Ishikawa (cell line): Measurements from ENCODE around the gene NCDN.

Experiments
- CEBPB ChIP-seq: IDR thresholded peaks from 2 replicates; pipeline ENCODE4 v1.6.1; 2012
- CREB1 ChIP-seq: IDR thresholded peaks from 2 replicates; pipeline ENCODE4 v1.6.1; 2012; ENCODE audit warnings: low read depth
- EGR1 ChIP-seq: IDR thresholded peaks from 2 replicates; pipeline ENCODE4 v1.6.1; 2012
- EP300 ChIP-seq: IDR thresholded peaks from 2 replicates; pipeline ENCODE4 v1.6.1; 2012; ENCODE audit warnings: borderline replicate concordance
- FOXM1 ChIP-seq: IDR thresholded peaks from 2 replicates; pipeline ENCODE4 v1.6.1; 2012; ENCODE audit warnings: low read depth, borderline replicate concordance
- MAX ChIP-seq: IDR thresholded peaks from 2 replicates; pipeline ENCODE4 v1.6.1; 2012
- NFIC ChIP-seq: IDR thresholded peaks from 2 replicates; pipeline ENCODE4 v1.6.1; 2012
- RAD21 ChIP-seq: IDR thresholded peaks from 2 replicates; pipeline ENCODE4 v1.6.1; 2012; ENCODE audit warnings: low read depth
- REST ChIP-seq: IDR thresholded peaks from 2 replicates; pipeline ENCODE4 v1.6.1; 2012; ENCODE audit warnings: low read depth, mild to moderate bottlenecking
- TAF1 ChIP-seq: IDR thresholded peaks from 2 replicates; pipeline ENCODE4 v1.6.1; 2012; ENCODE audit warnings: low read depth, mild to moderate bottlenecking
- TCF12 ChIP-seq: IDR thresholded peaks from 2 replicates; pipeline ENCODE4 v1.6.1; 2012; ENCODE audit warnings: low read depth
- TEAD4 ChIP-seq: IDR thresholded peaks from 2 replicates; pipeline ENCODE4 v1.6.1; 2012
- YY1 ChIP-seq: IDR thresholded peaks from 2 replicates; pipeline ENCODE4 v1.6.1; 2012; ENCODE audit warnings: low read depth
- ZBTB7A ChIP-seq: IDR thresholded peaks from 2 replicates; pipeline ENCODE4 v1.6.1; 2012; ENCODE audit warnings: low read depth
- TF ChIP-seq, protein P1 (sequence below): IDR thresholded peaks from 2 replicates; pipeline ENCODE4 v1.6.1; 2012

NCDN gene

GRCh38 chr1:35585281-35585680 lies 27.7 kb downstream of the NCDN start:
- TF ChIP-seq YY1, result no peak
- no peak for TF ChIP-seq TEAD4
- no peak for TF ChIP-seq TCF12
- TF ChIP-seq FOXM1, result no peak
- TF ChIP-seq EP300, result no peak
- no peak for TF ChIP-seq MAX
- TF ChIP-seq NFIC, result no peak
- TF ChIP-seq, protein P1, sequence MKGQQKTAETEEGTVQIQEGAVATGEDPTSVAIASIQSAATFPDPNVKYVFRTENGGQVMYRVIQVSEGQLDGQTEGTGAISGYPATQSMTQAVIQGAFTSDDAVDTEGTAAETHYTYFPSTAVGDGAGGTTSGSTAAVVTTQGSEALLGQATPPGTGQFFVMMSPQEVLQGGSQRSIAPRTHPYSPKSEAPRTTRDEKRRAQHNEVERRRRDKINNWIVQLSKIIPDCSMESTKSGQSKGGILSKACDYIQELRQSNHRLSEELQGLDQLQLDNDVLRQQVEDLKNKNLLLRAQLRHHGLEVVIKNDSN, result no peak
- no peak for TF ChIP-seq CEBPB
- TF ChIP-seq CREB1, result no peak
- TF ChIP-seq ZBTB7A, result no peak
- TF ChIP-seq EGR1, result no peak
- no peak for TF ChIP-seq TAF1
- no peak for TF ChIP-seq RAD21
- TF ChIP-seq REST, result no peak

DNA sequence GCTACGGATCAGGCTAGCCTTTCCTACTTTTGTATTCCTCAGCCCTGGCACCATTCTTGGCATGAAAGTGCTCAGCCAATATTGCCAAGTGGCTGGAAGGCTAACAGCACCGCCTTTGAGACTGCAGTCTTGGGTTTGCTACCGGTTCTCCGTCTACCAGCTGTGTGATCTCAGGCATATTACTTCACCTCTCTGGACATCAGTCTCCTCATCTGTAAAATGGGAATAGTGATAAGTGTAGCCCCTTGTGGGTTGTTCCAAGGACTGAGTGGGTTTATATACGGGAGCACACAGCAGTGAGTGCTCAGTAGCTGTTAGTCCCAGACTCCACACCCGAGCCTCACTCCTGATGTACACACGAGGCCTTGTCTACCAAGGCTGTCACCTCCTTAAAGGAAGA lies 29.2 kb downstream of the NCDN start:
- TF ChIP-seq, protein P1, result no peak
- TF ChIP-seq MAX (no peak), FOXM1 (no peak), RAD21 (no peak), TCF12 (no peak), ZBTB7A (no peak), REST (no peak), TEAD4 (no peak), EP300 (no peak), EGR1 (no peak), TAF1 (no peak), CEBPB (no peak), NFIC (no peak), CREB1 (no peak), YY1 (no peak)

DNA sequence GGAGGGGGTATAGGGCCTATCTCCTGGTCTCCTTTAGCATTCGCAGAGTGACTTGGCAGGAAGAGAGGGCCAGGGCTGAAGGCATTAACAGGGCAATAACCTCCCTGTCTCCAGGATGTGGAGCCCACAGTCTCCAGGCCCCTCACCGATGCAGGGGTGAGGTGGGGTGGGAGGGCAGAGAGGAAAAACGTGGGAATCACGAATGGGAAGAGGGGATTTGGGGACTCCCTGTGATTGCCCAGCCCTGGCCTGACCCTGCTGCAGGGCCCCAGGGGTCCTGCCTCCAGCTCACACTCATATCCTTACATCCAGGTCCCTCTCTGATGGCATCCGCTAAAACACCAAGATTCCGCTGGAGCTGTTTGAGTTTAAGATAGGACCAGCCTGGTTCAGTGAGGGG lies 30.1 kb downstream of the NCDN start:
- TF ChIP-seq, protein P1, result no peak
- no peak for TF ChIP-seq EP300
- no peak for TF ChIP-seq YY1
- no peak for TF ChIP-seq EGR1
- no peak for TF ChIP-seq TAF1
- TF ChIP-seq FOXM1, result no peak
- no peak for TF ChIP-seq NFIC
- TF ChIP-seq REST, result no peak
- no peak for TF ChIP-seq CREB1
- no peak for TF ChIP-seq TCF12

DNA sequence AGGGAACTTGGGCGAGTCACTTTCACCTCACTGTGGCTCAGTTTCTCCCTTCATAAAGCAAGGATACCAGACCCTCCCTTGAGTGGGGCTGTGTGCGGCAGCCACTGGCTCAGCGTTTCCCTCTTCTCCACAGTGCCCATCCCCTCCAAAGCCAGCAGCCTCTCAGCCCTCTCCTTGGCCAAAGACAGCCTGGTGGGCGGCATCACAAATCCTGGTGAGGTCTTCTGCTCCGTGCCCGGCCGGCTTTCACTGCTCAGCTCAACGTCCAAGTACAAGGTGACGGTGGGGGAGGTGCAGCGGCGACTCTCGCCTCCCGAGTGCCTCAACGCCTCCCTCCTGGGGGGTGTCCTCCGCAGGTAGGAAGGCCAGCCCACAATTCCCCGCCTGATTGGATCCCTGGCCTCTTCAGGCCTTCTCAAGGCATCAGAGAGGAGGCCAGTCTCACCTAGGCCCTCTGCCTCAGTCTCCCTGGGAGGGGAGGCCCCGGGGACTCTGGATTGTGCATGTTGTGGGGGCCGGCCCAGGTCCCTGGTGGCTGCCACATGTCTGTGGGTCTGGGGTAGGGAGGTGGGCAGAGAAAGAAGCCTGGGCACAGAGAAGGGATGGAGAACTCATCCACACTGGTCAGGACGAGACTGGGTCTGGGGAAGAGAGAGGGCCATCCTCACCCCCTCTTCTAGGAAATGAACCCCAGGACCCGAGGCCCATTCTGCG lies 30.8 kb downstream of the NCDN start:
- TF ChIP-seq, protein P1, result no peak
- TF ChIP-seq CEBPB, result no peak
- no peak for TF ChIP-seq ZBTB7A
- TF ChIP-seq RAD21, result no peak
- TF ChIP-seq FOXM1, result no peak
- TF ChIP-seq EP300, result no peak
- no peak for TF ChIP-seq CREB1
- TF ChIP-seq YY1, result no peak
- no peak for TF ChIP-seq TEAD4
- TF ChIP-seq NFIC, result no peak
- TF ChIP-seq MAX, result no peak
